ENCODE measurements around the gene ZNRF2.

The ZNRF2 gene

DNA sequence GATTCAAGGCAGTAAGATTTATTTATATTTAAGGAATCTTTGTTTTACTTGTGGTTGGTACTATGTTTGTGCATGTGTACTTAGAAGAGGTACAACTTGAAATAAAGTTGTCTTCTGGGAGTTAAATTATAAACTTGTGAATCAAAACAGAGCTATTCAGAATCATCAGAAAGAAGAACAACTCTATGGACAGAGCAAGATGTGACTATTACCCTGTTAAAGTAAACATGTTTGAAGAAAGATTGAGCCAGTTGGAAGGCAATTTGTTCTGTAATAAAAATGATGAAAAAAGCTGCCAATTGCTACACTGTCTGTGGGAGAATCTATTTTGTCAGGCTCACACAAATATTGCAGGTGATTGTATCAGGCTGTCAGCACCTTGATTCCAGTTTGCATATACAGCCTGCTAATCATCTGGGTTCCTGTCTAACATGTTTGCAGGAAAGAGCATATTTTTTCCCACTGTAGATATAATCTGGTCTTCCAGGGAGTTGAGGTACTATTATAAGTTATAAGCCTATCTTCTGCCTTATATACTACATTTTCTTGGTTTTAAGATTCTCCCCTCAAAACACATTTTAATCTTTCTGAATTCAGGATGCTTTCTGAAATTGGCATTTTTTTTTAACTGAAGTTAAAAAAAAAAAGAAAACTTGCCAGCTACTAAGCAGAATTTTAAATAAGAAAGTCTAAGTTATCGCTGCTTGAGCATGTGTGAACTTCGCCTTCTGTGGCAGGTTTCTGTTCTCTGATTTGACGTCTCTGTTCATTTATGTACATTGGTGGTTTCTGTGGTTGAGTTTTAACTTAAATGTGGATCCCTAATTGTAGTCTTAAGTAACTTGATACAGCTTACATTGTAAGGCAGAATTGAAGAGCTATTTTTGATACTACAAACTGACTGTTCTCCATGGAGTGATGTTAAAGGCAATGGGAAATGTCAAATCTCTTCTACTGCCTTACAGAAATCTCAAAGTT, 46.0 kb downstream of the ZNRF2 start:
- no peaks in the 10 kb centered on the region for H3K36me3 ChIP-seq (ENCODE audit: insufficient read depth, low read length)
- H3K9ac ChIP-seq (ENCODE audit: insufficient read length): peak overlapping the region; percentile 14
- TF ChIP-seq EZH2 (IDR thresholded peaks at IDR 0.05) (no peak), POLR2AphosphoS5 (IDR thresholded peaks at IDR 0.05; ENCODE audit: borderline replicate concordance, low read depth, low read length) (no peak), FOXP2 (optimal IDR thresholded peaks at IDR 0.05; ENCODE audit: control extremely low read depth, extremely low read length, insufficient read depth) (no peak)
- H3K4me3 ChIP-seq: peak overlapping the region; percentile 52
- H3K27ac ChIP-seq: peak overlapping the region; percentile 82
- H3K9me3 ChIP-seq (ENCODE audit: low read depth, low read length): no peaks in the 10 kb centered on the region
- DNase-seq (ENCODE audit: low read depth, low spot score): no peak

- H3K36me3 ChIP-seq (ENCODE audit: insufficient read depth, low read length): no peaks in the 10 kb centered on the region
- H3K9me3 ChIP-seq (ENCODE audit: low read depth, low read length): no peaks in the 10 kb centered on the region
- no peak for DNase-seq (ENCODE audit: low read depth, low spot score)
- TF ChIP-seq EZH2 (IDR thresholded peaks at IDR 0.05): no peak
- no peak for TF ChIP-seq POLR2AphosphoS5 (IDR thresholded peaks at IDR 0.05; ENCODE audit: borderline replicate concordance, low read depth, low read length)
- TF ChIP-seq FOXP2 (optimal IDR thresholded peaks at IDR 0.05; ENCODE audit: control extremely low read depth, extremely low read length, insufficient read depth): no peak
- H3K4me3 ChIP-seq: no peak overlapping the region
- H3K27ac ChIP-seq: peak overlapping the region; percentile 82
- no peak overlapping the region for H3K9ac ChIP-seq (ENCODE audit: insufficient read length)
Observed at GRCh38 chr7:30331338-30331737, 46.9 kb downstream of the ZNRF2 start.

DNA sequence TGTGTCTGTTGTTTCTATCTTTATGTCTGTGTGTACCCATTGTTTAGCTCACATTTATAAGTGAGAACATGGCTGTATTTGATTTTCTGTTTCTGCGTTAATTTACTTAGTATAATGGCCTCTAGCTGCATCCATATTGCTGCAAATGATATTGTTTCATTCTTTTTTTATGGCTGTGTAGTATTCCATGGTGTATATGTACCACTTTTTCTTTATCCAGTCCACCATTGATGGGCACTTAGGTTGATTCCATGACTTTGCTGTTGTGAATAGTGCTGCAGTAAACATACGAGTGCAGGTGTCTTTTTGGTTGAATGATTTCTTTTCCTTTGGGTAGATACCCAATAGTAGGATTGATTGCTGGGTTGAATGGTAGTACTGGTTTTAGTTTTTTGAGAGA, 48.2 kb downstream of the ZNRF2 start:
- H3K36me3 ChIP-seq (ENCODE audit: insufficient read depth, low read length): no peaks in the 10 kb centered on the region
- no peaks in the 10 kb centered on the region for H3K9me3 ChIP-seq (ENCODE audit: low read depth, low read length)
- DNase-seq (ENCODE audit: low read depth, low spot score): no peak
- no peak for TF ChIP-seq FOXP2 (optimal IDR thresholded peaks at IDR 0.05; ENCODE audit: control extremely low read depth, extremely low read length, insufficient read depth)
- no peak for TF ChIP-seq EZH2 (IDR thresholded peaks at IDR 0.05)
- TF ChIP-seq POLR2AphosphoS5 (IDR thresholded peaks at IDR 0.05; ENCODE audit: borderline replicate concordance, low read depth, low read length): no peak
- H3K4me3 ChIP-seq: no peak overlapping the region
- H3K9ac ChIP-seq (ENCODE audit: insufficient read length): no peak overlapping the region
- H3K27ac ChIP-seq: no peak overlapping the region

- no peak for TF ChIP-seq FOXP2 (optimal IDR thresholded peaks at IDR 0.05; ENCODE audit: control extremely low read depth, extremely low read length, insufficient read depth)
- TF ChIP-seq EZH2 (IDR thresholded peaks at IDR 0.05): no peak
- TF ChIP-seq POLR2AphosphoS5 (IDR thresholded peaks at IDR 0.05; ENCODE audit: borderline replicate concordance, low read depth, low read length): no peak
- Histone ChIP-seq H3K27ac (peak overlapping the region; percentile 78), H3K9me3 (ENCODE audit: low read depth, low read length) (no peaks in the 10 kb centered on the region), H3K4me3 (peak overlapping the region; percentile 12), H3K36me3 (ENCODE audit: insufficient read depth, low read length) (no peaks in the 10 kb centered on the region), H3K9ac (ENCODE audit: insufficient read length) (no peak overlapping the region)
- DNase-seq (ENCODE audit: low read depth, low spot score): no peak
Observed at GRCh38 chr7:30335763-30336487, 51.5 kb downstream of the ZNRF2 start.

DNA sequence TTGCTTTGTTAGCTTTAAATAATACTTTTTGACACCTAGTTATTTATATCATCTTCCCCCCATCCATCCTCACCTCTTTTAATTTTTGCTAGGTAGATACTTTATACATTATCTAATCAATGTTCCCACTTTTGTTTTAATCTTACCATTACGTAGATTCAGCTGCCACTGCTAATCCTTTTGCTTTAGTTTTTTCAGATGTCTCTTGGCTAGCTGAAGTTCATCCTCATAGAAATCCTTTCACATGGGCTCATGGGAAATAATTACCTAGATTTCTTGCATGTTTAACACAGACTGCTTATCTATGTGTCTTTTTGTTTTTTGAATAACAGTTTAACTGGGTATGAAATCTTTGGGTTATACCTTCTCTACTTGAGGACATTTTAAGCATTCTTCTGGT, 60.1 kb downstream of the ZNRF2 start:
- no peak overlapping the region for H3K4me3 ChIP-seq
- no peak overlapping the region for H3K9ac ChIP-seq (ENCODE audit: insufficient read length)
- no peak for DNase-seq (ENCODE audit: low read depth, low spot score)
- H3K9me3 ChIP-seq (ENCODE audit: low read depth, low read length): no peaks in the 10 kb centered on the region
- no peaks in the 10 kb centered on the region for H3K36me3 ChIP-seq (ENCODE audit: insufficient read depth, low read length)
- TF ChIP-seq FOXP2 (optimal IDR thresholded peaks at IDR 0.05; ENCODE audit: control extremely low read depth, extremely low read length, insufficient read depth): no peak
- no peak for TF ChIP-seq EZH2 (IDR thresholded peaks at IDR 0.05)
- no peak for TF ChIP-seq POLR2AphosphoS5 (IDR thresholded peaks at IDR 0.05; ENCODE audit: borderline replicate concordance, low read depth, low read length)
- peak overlapping the region; percentile 38; the same call in 1 of the 2 replicates for H3K27ac ChIP-seq

DNA sequence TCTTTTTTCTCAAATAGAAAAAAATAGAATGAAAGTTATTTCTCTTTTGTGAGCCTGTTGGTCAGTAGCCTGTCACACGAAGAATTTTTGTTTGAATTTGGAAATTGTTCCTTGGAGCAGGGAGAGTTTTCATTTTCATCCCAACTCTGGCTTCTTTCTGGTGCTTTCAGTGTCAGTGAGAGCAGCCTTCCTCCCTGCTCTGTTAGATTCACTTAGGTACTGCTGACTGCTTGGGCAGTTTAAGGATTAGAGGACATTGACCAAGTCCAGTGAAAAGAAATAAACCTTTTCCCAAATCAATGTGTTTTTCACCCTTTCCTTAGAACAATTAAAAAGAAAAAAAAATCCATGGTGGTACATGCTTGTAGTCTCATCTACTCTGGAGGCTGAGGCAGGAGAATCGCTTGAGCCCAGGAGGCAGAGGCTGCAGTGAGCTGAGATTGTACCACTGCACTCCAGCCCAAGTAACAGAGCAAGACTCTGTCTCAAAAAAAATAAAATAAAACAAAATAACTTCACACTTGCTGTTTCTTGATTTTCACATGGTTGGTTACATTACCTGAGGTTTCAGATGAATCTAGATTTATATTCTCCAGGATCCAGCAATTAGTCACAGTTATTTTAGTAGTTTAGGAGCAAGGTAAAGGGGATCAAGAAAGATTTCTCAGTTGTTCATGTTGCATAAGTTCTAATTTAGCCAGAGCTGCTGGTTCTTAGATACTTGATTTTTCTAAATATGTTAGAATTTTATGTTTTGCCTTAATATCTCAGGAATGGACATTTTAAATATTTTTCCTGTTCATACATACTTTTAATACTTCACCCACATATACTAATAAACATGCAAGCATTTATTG, 63.1 kb downstream of the ZNRF2 start:
- TF ChIP-seq POLR2AphosphoS5 (IDR thresholded peaks at IDR 0.05; ENCODE audit: borderline replicate concordance, low read depth, low read length) (no peak), FOXP2 (optimal IDR thresholded peaks at IDR 0.05; ENCODE audit: control extremely low read depth, extremely low read length, insufficient read depth) (no peak), EZH2 (IDR thresholded peaks at IDR 0.05) (no peak)
- DNase-seq (ENCODE audit: low read depth, low spot score): no peak
- Histone ChIP-seq H3K9me3 (ENCODE audit: low read depth, low read length) (no peaks in the 10 kb centered on the region), H3K4me3 (peak overlapping the region; percentile 47), H3K36me3 (ENCODE audit: insufficient read depth, low read length) (no peaks in the 10 kb centered on the region), H3K9ac (ENCODE audit: insufficient read length) (peak overlapping the region; percentile 46), H3K27ac (peak overlapping the region; percentile 98)

DNA sequence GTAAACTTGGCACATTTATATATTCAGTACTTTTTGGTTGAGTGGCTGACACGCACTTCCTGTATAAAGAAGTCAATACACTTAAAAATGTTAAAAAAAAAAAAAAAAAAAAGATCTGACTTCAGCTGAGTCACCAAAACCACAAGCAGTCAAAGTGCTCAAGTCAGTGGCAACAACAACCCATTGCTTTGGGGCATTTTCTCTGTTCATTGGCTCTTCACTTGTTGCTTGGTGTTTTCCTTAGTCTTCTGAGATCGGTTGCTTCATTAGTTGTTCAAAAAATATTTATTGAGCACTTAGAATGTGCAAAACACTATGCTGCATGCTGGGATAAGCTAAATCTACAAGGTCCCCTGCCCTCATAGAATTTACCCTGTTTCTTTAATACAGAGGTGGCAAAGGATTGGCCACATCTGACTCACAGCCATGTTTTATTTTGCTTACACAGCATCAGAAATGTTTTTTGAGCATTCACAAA, 63.7 kb downstream of the ZNRF2 start:
- no peaks in the 10 kb centered on the region for H3K36me3 ChIP-seq (ENCODE audit: insufficient read depth, low read length)
- H3K9ac ChIP-seq (ENCODE audit: insufficient read length): peak overlapping the region; percentile 68
- peak overlapping the region; percentile 98 for H3K27ac ChIP-seq
- peak; percentile 98 for DNase-seq (ENCODE audit: low read depth, low spot score)
- peak; percentile 56; the same call in 1 of the 2 replicates for TF ChIP-seq POLR2AphosphoS5 (IDR thresholded peaks at IDR 0.05; ENCODE audit: borderline replicate concordance, low read depth, low read length)
- peak; percentile 99 for TF ChIP-seq FOXP2 (optimal IDR thresholded peaks at IDR 0.05; ENCODE audit: control extremely low read depth, extremely low read length, insufficient read depth)
- TF ChIP-seq EZH2 (IDR thresholded peaks at IDR 0.05): no peak
- H3K9me3 ChIP-seq (ENCODE audit: low read depth, low read length): no peaks in the 10 kb centered on the region
- H3K4me3 ChIP-seq: peak overlapping the region; percentile 47

Data from SK-N-MC (cell line).